HTR-8/SVneo (cell line): ENCODE data around the gene PLXDC1.
"Not testable (repeated sequence)": the region's sequence is repeated elsewhere in the genome, so short reads cannot be mapped to it uniquely, and the experiment has no call there.

Source experiments
- DNase-seq: peaks from one replicate; pipeline ENCODE4 v3.0.0; 2011; ENCODE audit warnings: low spot score, mixed read lengths; ENCODE audit not compliant: insufficient read length
- FAIRE-seq: peaks from 2 replicates; lab custom pipeline; 2011; peaks lifted over from hg19 to GRCh38; lab: Jason Lieb, UNC

The PLXDC1 gene

GRCh38 chr17:39131616-39132015 is 19.8 kb downstream of the PLXDC1 start:
- FAIRE-seq: no peak
- DNase-seq: no peak

GRCh38 chr17:39130205-39130604 is 21.2 kb downstream of the PLXDC1 start:
- DNase-seq: no peak
- FAIRE-seq: no peak

- not testable (repeated sequence) for FAIRE-seq, DNase-seq
Observed at GRCh38 chr17:39129544-39129943, 21.9 kb downstream of the PLXDC1 start.

- DNase-seq: no peak
- FAIRE-seq: no peak
Observed at GRCh38 chr17:39126436-39126835, 25.0 kb downstream of the PLXDC1 start.

GRCh38 chr17:39125143-39125875 is 26.1 kb downstream of the PLXDC1 start:
- FAIRE-seq: no peak
- no peak for DNase-seq

- FAIRE-seq (no peak), DNase-seq (no peak)
Observed at GRCh38 chr17:39123627-39124026, 27.8 kb downstream of the PLXDC1 start.

GRCh38 chr17:39122991-39123390 is 28.4 kb downstream of the PLXDC1 start:
- DNase-seq (no peak), FAIRE-seq (no peak)

- not testable (repeated sequence) for FAIRE-seq, DNase-seq
Observed at GRCh38 chr17:39121919-39122318, 29.5 kb downstream of the PLXDC1 start.

GRCh38 chr17:39118674-39119419 is 32.6 kb downstream of the PLXDC1 start:
- no peak for DNase-seq
- FAIRE-seq: no peak

- DNase-seq (no peak), FAIRE-seq (peak; percentile 16)
Observed at GRCh38 chr17:39116224-39116623, 35.2 kb downstream of the PLXDC1 start.

GRCh38 chr17:39115135-39115534 is 36.3 kb downstream of the PLXDC1 start:
- no peak for FAIRE-seq
- DNase-seq: no peak

GRCh38 chr17:39114723-39115122 is 36.7 kb downstream of the PLXDC1 start:
- DNase-seq (no peak), FAIRE-seq (no peak)

GRCh38 chr17:39113871-39114270 is 37.6 kb downstream of the PLXDC1 start:
- DNase-seq (no peak), FAIRE-seq (no peak)

GRCh38 chr17:39110435-39111136 is 40.9 kb downstream of the PLXDC1 start:
- no peak for FAIRE-seq
- DNase-seq: no peak

- no peak for FAIRE-seq
- DNase-seq: no peak
Observed at GRCh38 chr17:39108461-39109375, 42.7 kb downstream of the PLXDC1 start.

- no peak for FAIRE-seq
- DNase-seq: no peak
Observed at GRCh38 chr17:39107973-39108372, 43.5 kb downstream of the PLXDC1 start.

GRCh38 chr17:39107155-39107554 is 44.3 kb downstream of the PLXDC1 start:
- FAIRE-seq (no peak), DNase-seq (no peak)

GRCh38 chr17:39105705-39106104 is 45.7 kb downstream of the PLXDC1 start:
- no peak for DNase-seq
- no peak for FAIRE-seq

GRCh38 chr17:39104657-39105056 is 46.8 kb downstream of the PLXDC1 start:
- FAIRE-seq: no peak
- no peak for DNase-seq

GRCh38 chr17:39104046-39104445 is 47.4 kb downstream of the PLXDC1 start:
- DNase-seq (no peak), FAIRE-seq (no peak)
